NCI-H1105 treated with DMSO at 0.1 percent for 48 hours (cell line): Measurements from ENCODE around the gene PDZD4.
A peak's percentile ranks its signal among the peaks of the same experiment; 100 is the strongest.

Source experiments
- DNase-seq: peaks from one replicate; lab custom pipeline; 2025; lab: John Stamatoyannopoulos, UW

PDZD4 gene

GRCh38 chrX:153812220-153812619, 18.1 kb downstream of the PDZD4 start:
- no peak for DNase-seq

- DNase-seq: no peak
These were observed 22.4 kb downstream of the PDZD4 start for GRCh38 chrX:153807976-153808375.

- DNase-seq: no peak
These were observed 23.3 kb downstream of the PDZD4 start for GRCh38 chrX:153806999-153807575.

DNA sequence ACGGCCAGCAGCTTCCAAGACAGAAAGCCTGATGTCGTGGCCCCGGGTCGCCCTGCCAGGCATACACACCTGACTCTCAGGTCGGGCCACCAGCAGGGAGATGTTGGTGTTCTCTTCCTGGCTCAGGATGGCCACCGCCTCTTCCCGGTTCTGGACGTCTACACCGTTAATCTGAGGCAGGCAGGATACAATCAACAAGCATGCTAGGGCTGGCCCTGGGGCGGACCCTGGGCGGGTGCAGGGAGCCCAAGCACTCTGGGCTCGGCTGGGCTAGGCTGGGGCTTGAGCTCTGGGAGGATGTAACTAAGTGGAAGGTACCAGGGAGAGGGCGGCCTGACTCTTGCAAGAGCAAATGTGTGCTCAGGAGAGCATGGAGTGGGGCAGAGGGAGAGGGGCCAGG, 24.9 kb downstream of the PDZD4 start:
- DNase-seq: no peak

DNA sequence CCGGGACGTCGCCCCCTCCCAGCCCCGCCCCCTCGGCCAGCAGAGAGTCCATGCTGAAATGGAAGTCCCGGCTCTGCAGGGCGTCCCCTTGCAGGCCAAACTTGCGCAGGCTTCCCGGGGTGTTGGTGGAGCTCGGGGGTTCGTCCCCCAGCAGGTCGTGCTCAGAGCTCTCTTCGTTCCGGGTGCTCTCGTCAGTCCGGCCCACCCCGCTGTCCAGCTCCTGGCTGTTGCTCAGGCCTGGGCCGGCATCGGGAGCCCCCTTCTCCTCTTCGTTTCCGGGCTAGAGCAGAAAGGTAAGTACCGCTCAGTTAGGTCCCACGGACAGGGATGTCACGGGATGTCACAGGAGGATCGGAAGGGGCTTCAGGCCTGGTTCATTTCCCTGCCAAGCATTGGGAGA, 25.7 kb downstream of the PDZD4 start:
- no peak for DNase-seq

GRCh38 chrX:153804100-153804595, 26.2 kb downstream of the PDZD4 start:
- DNase-seq: no peak

GRCh38 chrX:153803211-153804099, 26.9 kb downstream of the PDZD4 start:
- DNase-seq: no peak

GRCh38 chrX:153802513-153803045, 27.8 kb downstream of the PDZD4 start:
- no peak for DNase-seq

- no peak for DNase-seq
These were observed 28.7 kb downstream of the PDZD4 start for GRCh38 chrX:153801669-153802068.

GRCh38 chrX:153800746-153801145, 29.6 kb downstream of the PDZD4 start:
- DNase-seq: no peak

- no peak for DNase-seq
These were observed 30.1 kb downstream of the PDZD4 start for GRCh38 chrX:153800177-153800722.

- no peak for DNase-seq
These were observed 31.0 kb downstream of the PDZD4 start for GRCh38 chrX:153799326-153799725.

DNA sequence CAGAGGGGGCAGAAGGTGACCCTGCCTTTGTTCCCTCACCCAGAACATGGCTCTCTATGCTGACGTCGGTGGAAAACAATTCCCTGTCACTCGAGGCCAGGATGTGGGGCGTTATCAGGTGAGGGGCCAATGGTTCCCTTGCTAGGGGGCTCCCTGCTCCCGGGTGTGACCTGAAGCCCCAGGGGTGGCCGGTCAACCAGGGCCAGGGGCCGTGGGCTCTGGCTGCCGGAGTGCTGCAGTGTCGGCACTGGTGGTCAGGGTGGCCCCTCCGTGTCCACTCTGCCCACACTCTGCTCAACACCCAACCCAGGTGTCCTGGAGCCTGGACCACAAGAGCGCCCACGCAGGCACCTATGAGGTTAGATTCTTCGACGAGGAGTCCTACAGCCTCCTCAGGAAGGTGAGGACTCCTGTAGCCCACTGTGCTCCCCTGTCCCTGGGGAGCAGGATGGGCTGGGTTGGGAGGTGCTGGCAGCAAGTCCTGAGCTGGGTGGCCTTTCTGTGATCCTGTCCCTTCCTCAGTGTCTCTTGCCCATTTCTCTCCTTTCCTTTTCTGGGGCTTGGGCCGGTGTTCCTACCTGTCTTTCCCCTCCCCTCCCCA, 32.8 kb downstream of the PDZD4 start:
- DNase-seq: no peak

DNA sequence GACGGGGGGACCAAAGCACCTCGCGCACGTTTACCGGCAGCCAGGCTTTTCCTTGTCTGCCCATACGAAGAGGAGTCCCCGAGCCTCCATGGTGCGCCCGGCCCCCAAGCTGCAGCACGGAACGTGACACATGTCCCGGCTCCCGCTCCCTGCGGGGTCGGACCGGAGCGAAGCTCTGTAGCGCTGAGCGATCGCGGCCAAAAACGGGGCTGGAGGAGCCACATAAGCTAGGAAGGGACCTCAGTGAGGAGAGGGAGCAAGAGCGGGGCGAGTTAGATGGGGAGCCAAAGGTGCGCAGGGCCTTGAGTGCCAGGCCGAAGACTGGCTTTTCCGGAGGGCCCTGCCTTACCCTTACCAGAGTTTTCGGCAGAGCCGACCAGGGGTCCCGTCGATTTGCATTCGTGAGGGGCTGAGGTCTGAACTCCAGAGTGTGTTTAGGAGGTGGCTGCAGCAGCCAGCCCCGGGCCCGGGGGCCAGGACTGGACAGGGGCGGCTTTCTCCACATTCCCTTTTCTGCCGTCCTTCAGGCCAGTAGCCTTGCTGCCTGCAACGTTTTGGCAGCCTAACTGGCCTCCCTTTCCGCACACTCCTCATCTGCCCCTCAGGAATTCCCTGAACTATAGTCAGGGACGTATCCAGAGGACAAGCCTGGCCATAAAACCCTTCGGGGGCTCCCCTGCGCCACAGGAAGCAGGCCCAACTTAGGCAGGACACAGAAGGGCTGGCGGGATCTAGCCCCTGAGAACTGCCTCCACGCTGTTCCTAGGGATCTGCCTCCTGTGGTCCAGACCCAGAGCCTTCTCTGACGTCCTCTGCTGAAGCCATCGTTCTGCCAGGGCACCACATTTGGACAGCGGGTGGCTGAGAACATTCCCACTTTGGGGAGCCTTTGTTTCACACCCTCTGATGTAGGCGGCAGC, 35.2 kb downstream of the PDZD4 start:
- no peak for DNase-seq

- peak; percentile 99 for DNase-seq
These were observed 36.1 kb downstream of the PDZD4 start, which contains the start of the genes IDH3G and SSR4 for GRCh38 chrX:153794018-153794896. Gene IDH3G, minus strand, starts transcription at chrX:153794375. Its CDS starts 49 bp downstream, at chrX:153794326. Gene SSR4, plus strand, starts transcription at chrX:153794668. Its CDS starts 20 bp downstream, at chrX:153794688.

DNA sequence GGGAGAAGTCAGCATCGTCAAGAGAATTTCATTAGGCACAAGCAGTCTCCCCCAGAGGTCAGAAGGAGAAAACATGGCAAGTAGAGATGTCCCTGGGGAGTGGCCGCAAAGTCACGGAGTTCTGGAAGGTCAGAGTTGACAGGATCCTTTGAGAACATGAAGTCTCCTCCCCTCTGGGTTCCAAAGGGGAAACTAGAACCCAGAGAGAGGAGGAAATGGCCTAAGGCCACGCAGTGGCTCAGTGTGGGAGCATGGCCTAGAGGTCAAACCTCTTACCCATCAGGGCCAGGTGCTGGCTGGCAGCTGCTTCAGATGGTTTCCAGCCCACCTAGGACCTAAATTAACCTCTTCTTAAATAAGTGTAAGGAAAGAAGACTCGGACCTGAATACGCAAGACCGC, 37.1 kb downstream of the PDZD4 start:
- DNase-seq: no peak

- DNase-seq: no peak
These were observed 38.0 kb downstream of the PDZD4 start for GRCh38 chrX:153792368-153792767.

DNA sequence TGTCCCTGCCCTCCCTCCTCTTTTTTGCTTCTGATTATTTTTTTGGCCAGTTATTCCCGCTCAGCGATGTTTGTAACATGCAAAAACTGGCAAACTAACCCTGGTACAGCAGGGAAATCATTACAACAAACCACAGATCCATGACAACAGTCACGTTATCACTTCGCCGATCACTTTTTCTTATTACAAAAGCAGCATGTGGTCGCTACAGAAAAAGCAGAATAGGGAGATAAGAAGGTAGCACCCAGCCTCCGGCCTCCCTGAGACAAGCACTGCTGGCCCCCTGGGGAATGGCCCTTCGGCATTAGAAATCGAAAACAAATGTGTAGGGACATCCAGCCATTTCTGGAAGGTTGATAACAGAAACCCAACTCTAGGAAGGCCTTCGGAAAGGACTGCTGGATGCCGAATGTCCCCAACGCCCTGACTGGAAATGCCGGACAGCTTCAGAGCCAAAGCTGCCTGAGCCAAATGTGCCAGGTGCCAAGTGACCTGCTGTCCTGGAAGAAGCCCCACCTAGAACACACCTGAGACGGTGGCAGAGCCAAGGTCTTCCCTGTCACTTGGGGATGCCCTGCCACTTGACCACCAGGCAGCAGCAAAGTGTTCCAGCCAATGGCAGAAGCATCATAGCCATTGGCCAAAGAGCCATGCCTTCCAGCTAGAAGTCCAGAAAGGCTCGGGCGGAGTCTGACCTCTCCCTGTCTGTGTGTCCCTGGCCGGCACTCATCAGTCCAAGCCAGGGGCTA, 39.1 kb downstream of the PDZD4 start:
- DNase-seq: no peak

- no peak for DNase-seq
These were observed 40.7 kb downstream of the PDZD4 start for GRCh38 chrX:153789654-153790053.
